Spinal cord (tissue), 10 donors: ENCODE results near the gene GPX5. TPM values are rescaled to one million over a fixed set of nuclear protein-coding genes. Genes with fewer than 3 reads are reported as not detected.

ENCODE experiments used
- DNase-seq, 6 donors: peaks; one replicate each; pipeline versions ENCODE4 v3.0.0 to v3.0.0-alpha.2; 2013 to 2015; ENCODE audit warnings: low spot score in 6 of 6, low read depth in 4 of 6
- H3K27ac ChIP-seq: one replicate; pipeline ENCODE4 v1.5.1; 2013; ENCODE audit warnings: low read depth, low read length, control low read depth
- H3K27me3 ChIP-seq: one replicate; pipeline ENCODE4 v1.6.1; 2013; ENCODE audit warnings: low read length; ENCODE audit not compliant: control insufficient read depth, insufficient read depth
- H3K36me3 ChIP-seq: one replicate; pipeline ENCODE4 v1.6.1; 2013; ENCODE audit warnings: low read length; ENCODE audit not compliant: control insufficient read depth, insufficient read depth
- H3K4me1 ChIP-seq: one replicate; pipeline ENCODE4 v1.6.1; 2013; ENCODE audit warnings: low read length; ENCODE audit not compliant: control insufficient read depth, insufficient read depth
- H3K4me3 ChIP-seq: one replicate; pipeline ENCODE4 v1.5.1; 2013; ENCODE audit warnings: low read depth, low read length, control low read depth
- H3K9me3 ChIP-seq: one replicate; pipeline ENCODE4 v1.6.1; 2013; ENCODE audit warnings: low read length; ENCODE audit not compliant: control insufficient read depth, insufficient read depth
- WGBS: methylation state at CpG from one replicate; pipeline ENCODE4 v1.1.5; 2013; ENCODE audit warnings: missing lambda C conversion rate; ENCODE audit not compliant: insufficient coverage; 5-methylcytosine and 5-hydroxymethylcytosine counted together
- polyA plus RNA-seq, 2 donors: library from polyadenylated mRNA; unstranded; fragments of 120-200 nt; gene quantifications; one replicate each; pipeline ENCODE4 v1.2.1, GENCODE V29; 2013; ENCODE audit not compliant: insufficient read length in 2 of 2
- total RNA-seq, 2 donors: library from RNA; depleted of rRNA in 1 of 2; stranded (reverse); fragments of 120-200 nt in 1 of 2; fragments of >200 nt in 1 of 2; gene quantifications; one replicate each; pipeline versions ENCODE4 v1.2.3 to v1.2.4, GENCODE V29; 2013 to 2014
- donor health status: healthy.

The GPX5 gene
- total and polyA plus RNA-seq, 4 donors = not detected

- H3K9me3 ChIP-seq = no peaks in the 10 kb centered on the region
- H3K36me3 ChIP-seq = no peaks in the 10 kb centered on the region
- peaks cover 2% of the 10 kb centered on the region for H3K27me3 ChIP-seq
- DNase-seq = no peak
- WGBS = no CpG with 5 or more reads among the region's 4 CpGs
- H3K4me3 ChIP-seq = no peak overlapping the region
- H3K4me1 ChIP-seq = peaks cover 11% of the 10 kb centered on the region
- no peak overlapping the region for H3K27ac ChIP-seq
These were observed 26.4 kb downstream of the GPX5 start for GRCh38 chr6:28551891-28552666.

GRCh38 chr6:28553384-28553985, 27.8 kb downstream of the GPX5 start:
- no peaks in the 10 kb centered on the region for H3K9me3 ChIP-seq
- H3K4me3 ChIP-seq = peak overlapping the region; percentile 28
- peaks cover 11% of the 10 kb centered on the region for H3K4me1 ChIP-seq
- WGBS = 38% methylated on average over 8 of the region's 8 CpGs
- no peaks in the 10 kb centered on the region for H3K36me3 ChIP-seq
- H3K27ac ChIP-seq = no peak overlapping the region
- DNase-seq = peak in 3 of 6 donors; percentile 4 to 41 (median 21)
- H3K27me3 ChIP-seq = peaks cover 2% of the 10 kb centered on the region

GRCh38 chr6:28553986-28554881, 28.6 kb downstream of the GPX5 start:
- H3K4me3 ChIP-seq = peak overlapping the region; percentile 28
- H3K27me3 ChIP-seq = peaks cover 2% of the 10 kb centered on the region
- H3K9me3 ChIP-seq = no peaks in the 10 kb centered on the region
- no peak overlapping the region for H3K27ac ChIP-seq
- peaks cover 11% of the 10 kb centered on the region for H3K4me1 ChIP-seq
- WGBS = 9% methylated on average over 23 of the region's 25 CpGs
- no peaks in the 10 kb centered on the region for H3K36me3 ChIP-seq
- peak in 5 of 6 donors; percentile 10 to 69 (median 22) for DNase-seq

GRCh38 chr6:28555136-28555535, 29.5 kb downstream of the GPX5 start:
- WGBS = no CpG with 5 or more reads among the region's 2 CpGs
- no peak for DNase-seq
- Histone ChIP-seq H3K27me3 (no peaks in the 10 kb centered on the region), H3K9me3 (no peaks in the 10 kb centered on the region), H3K4me3 (no peak overlapping the region), H3K27ac (no peak overlapping the region), H3K36me3 (no peaks in the 10 kb centered on the region), H3K4me1 (peaks cover 11% of the 10 kb centered on the region)

- WGBS = 57% methylated on average over 3 of the region's 3 CpGs
- H3K4me3 ChIP-seq = no peak overlapping the region
- H3K27ac ChIP-seq = no peak overlapping the region
- peaks cover 9% of the 10 kb centered on the region for H3K4me1 ChIP-seq
- no peaks in the 10 kb centered on the region for H3K27me3 ChIP-seq
- H3K36me3 ChIP-seq = no peaks in the 10 kb centered on the region
- DNase-seq = no peak
- H3K9me3 ChIP-seq = no peaks in the 10 kb centered on the region
These were observed 32.9 kb downstream of the GPX5 start for GRCh38 chr6:28558629-28559028.

GRCh38 chr6:28563430-28564095, 37.9 kb downstream of the GPX5 start:
- Histone ChIP-seq H3K27ac (no peak overlapping the region), H3K36me3 (no peaks in the 10 kb centered on the region), H3K4me1 (no peaks in the 10 kb centered on the region), H3K4me3 (no peak overlapping the region), H3K27me3 (no peaks in the 10 kb centered on the region), H3K9me3 (no peaks in the 10 kb centered on the region)
- no peak for DNase-seq
- no CpG with 5 or more reads among the region's 3 CpGs for WGBS

GRCh38 chr6:28565823-28566526, 40.3 kb downstream of the GPX5 start:
- 63% methylated on average over 4 of the region's 7 CpGs for WGBS
- no peaks in the 10 kb centered on the region for H3K9me3 ChIP-seq
- no peak overlapping the region for H3K4me3 ChIP-seq
- H3K4me1 ChIP-seq = no peaks in the 10 kb centered on the region
- no peak for DNase-seq
- no peaks in the 10 kb centered on the region for H3K36me3 ChIP-seq
- H3K27me3 ChIP-seq = no peaks in the 10 kb centered on the region
- H3K27ac ChIP-seq = no peak overlapping the region

- Histone ChIP-seq H3K27me3 (no peaks in the 10 kb centered on the region), H3K9me3 (no peaks in the 10 kb centered on the region), H3K36me3 (no peaks in the 10 kb centered on the region), H3K4me1 (no peaks in the 10 kb centered on the region), H3K27ac (no peak overlapping the region), H3K4me3 (no peak overlapping the region)
- no peak for DNase-seq
- WGBS = 86% methylated on average over 6 of the region's 12 CpGs
These were observed 41.0 kb downstream of the GPX5 start for GRCh38 chr6:28566527-28567252.
